Aorta (tissue), 5 donors: Measurements from ENCODE around the gene SH2D3C. TPM values are rescaled to one million over a fixed set of nuclear protein-coding genes. Genes with fewer than 3 reads are reported as not detected.

Source experiments
- ATAC-seq: fragments of 200-7000 bp; cut with Tn5 transposase; one replicate; pipeline ENCODE4 v1.9.1; 2022; ENCODE audit warnings: moderate library complexity; ENCODE audit not compliant: low FRiP score
- DNase-seq, 2 donors: peaks; one replicate each; pipeline ENCODE4 v3.0.0-alpha.2; 2020
- H3K27ac ChIP-seq, 2 donors: one replicate each; pipeline ENCODE4 v1.5.1; 2013; ENCODE audit warnings: low read length in 2 of 2, mild to moderate bottlenecking in 2 of 2, moderate library complexity in 2 of 2, control low read depth in 1 of 2, inconsistent platforms in 1 of 2, low read depth in 1 of 2
- H3K27me3 ChIP-seq, 2 donors: one replicate each; pipeline ENCODE4 v1.6.1; 2013; ENCODE audit warnings: control low read depth in 1 of 2, low read length in 1 of 2, mild to moderate bottlenecking in 1 of 2, moderate library complexity in 1 of 2; ENCODE audit not compliant: insufficient read depth in 2 of 2, control insufficient read depth in 1 of 2
- H3K36me3 ChIP-seq, 2 donors: one replicate each; pipeline ENCODE4 v1.6.1; 2013; ENCODE audit warnings: control low read depth in 1 of 2, low read length in 1 of 2, mild to moderate bottlenecking in 1 of 2; ENCODE audit not compliant: insufficient read depth in 2 of 2, control insufficient read depth in 1 of 2
- H3K4me1 ChIP-seq, 2 donors: one replicate each; pipeline ENCODE4 v1.6.1; 2013; ENCODE audit warnings: low read length in 2 of 2, control low read depth in 1 of 2, mild to moderate bottlenecking in 1 of 2, moderate library complexity in 1 of 2; ENCODE audit not compliant: insufficient read depth in 2 of 2, control insufficient read depth in 1 of 2
- H3K4me3 ChIP-seq, 2 donors: one replicate each; pipeline ENCODE4 v1.5.1; 2013; ENCODE audit warnings: low read length in 2 of 2, control low read depth in 1 of 2, mild to moderate bottlenecking in 1 of 2
- H3K9me3 ChIP-seq: one replicate; pipeline ENCODE4 v1.6.1; 2013; ENCODE audit warnings: mild to moderate bottlenecking, low read length; ENCODE audit not compliant: control insufficient read depth
- WGBS, 2 donors: extraction: QIAGEN DNeasy Blood & Tissue Kit; methylation state at CpG; one replicate each; pipeline ENCODE4 v1.1.7; 2013; 5-methylcytosine and 5-hydroxymethylcytosine counted together
- intact Hi-C, 2 donors: fragments of 100-400 bp; cut with DNase I; formaldehyde crosslinking; loops; one replicate each; pipeline versions ENCODE4 v1.14.2 to v1.15.0; 2022
- long read RNA-seq, 2 donors: library from polyadenylated mRNA; unstranded; transcript quantifications; one replicate each; pipeline ENCODE4 v2.0.0, GENCODE V29; 2020 to 2021
- polyA plus RNA-seq, 2 donors: library from polyadenylated mRNA; stranded (reverse); fragments of 200-250 nt; gene quantifications; one replicate each; pipeline ENCODE4 v1.2.3, GENCODE V29; 2013
- total RNA-seq, 2 donors: library from RNA; stranded (reverse); fragmentation: NEBNext Ultra II Directional; extraction: Animal tissue kit (Norgen Biotek cat#: 25700); gene quantifications; one replicate each; pipeline ENCODE4 v1.2.1, GENCODE V29; 2021
- donor health status: healthy with polysubstance abuse.
- donor health status: Bipolar disorder and iron deficiency.
- donor health status: DM: no; HTN: no; CAD: no.
- donor health status: DM: no; HTN: no; CAD: no.
- donor health status: DM: yes; HTN: yes; CAD: no.

The SH2D3C gene
- total RNA-seq: 10 to 100 TPM; 19.7 to 34.8 TPM
- 1 to 10 TPM in 1 of 2 donors, under 1 TPM in 1; 0.13 to 2.0 TPM for polyA plus RNA-seq
- long read RNA-seq, donor 1, transcript SH2D3C-206 (11 exons, 2,794 nt): minor isoform, 10 of 159 reads
- long read RNA-seq, donor 1, transcript SH2D3C-203 (11 exons, 2,750 nt): major isoform, 51 of 159 reads
- long read RNA-seq, donor 1, partial matches to known transcripts: 63 of 159 reads
- long read RNA-seq, donor 1, other reads (novel, unspliced or antisense): 34 of 159 reads
- long read RNA-seq, donor 2, transcript SH2D3C-206 (11 exons, 2,794 nt): minor isoform, 5 of 49 reads
- long read RNA-seq, donor 2, transcript SH2D3C-203 (11 exons, 2,750 nt): major isoform, 15 of 49 reads
- long read RNA-seq, donor 2, partial matches to known transcripts: 14 of 49 reads
- long read RNA-seq, donor 2, other reads (novel, unspliced or antisense): 12 of 49 reads

- Histone ChIP-seq H3K27me3 (no peaks in the 10 kb centered on the region), H3K4me1 (no peaks in the 10 kb centered on the region), H3K27ac (no peak within 1 kb of the TSS), H3K9me3 (no peaks in the 10 kb centered on the region), H3K36me3 (no peaks in the 10 kb centered on the region), H3K4me3 (no peak within 1 kb of the TSS)
- DNase-seq (no peak), ATAC-seq (peak; percentile 50)
- intact Hi-C loops: no loop called here
- 65 to 67% methylated on average over 13 of the region's 13 CpGs for WGBS, 2 donors
These were observed at the start of gene SH2D3C for GRCh38 chr9:127778280-127779135. TSS of gene SH2D3C (minus strand) at chr9:127778666. CDS start at chr9:127778627, 39 bp downstream.

- intact Hi-C loops: loop anchor here (5.0 kb wide), 2 partner anchors 36 to 46 kb away; no protein-coding TSS in a partner anchor
- H3K36me3 ChIP-seq: peaks cover 0 to 2% of the 10 kb centered on the region in 2 donors
- H3K27ac ChIP-seq: no peak overlapping the region
- H3K27me3 ChIP-seq: no peaks in the 10 kb centered on the region
- no peak for ATAC-seq
- no peaks in the 10 kb centered on the region for H3K4me1 ChIP-seq
- H3K9me3 ChIP-seq: no peaks in the 10 kb centered on the region
- DNase-seq: no peak
- WGBS, 2 donors: 61% methylated on average over 7 of the region's 7 CpGs
- no peak overlapping the region for H3K4me3 ChIP-seq
These were observed 47.9 kb upstream of the SH2D3C start for GRCh38 chr9:127826253-127826913.

GRCh38 chr9:127825319-127826051, 47.0 kb upstream of the SH2D3C start:
- ATAC-seq: no peak
- Histone ChIP-seq H3K4me3 (no peak overlapping the region), H3K4me1 (no peaks in the 10 kb centered on the region), H3K27me3 (no peaks in the 10 kb centered on the region), H3K9me3 (no peaks in the 10 kb centered on the region), H3K36me3 (peaks cover 0 to 2% of the 10 kb centered on the region in 2 donors), H3K27ac (no peak overlapping the region)
- DNase-seq: no peak
- intact Hi-C loops: loop anchor here (1.0 to 5.0 kb wide), 3 partner anchors 17 to 47 kb away; no protein-coding TSS in a partner anchor
- WGBS, 2 donors: 64 to 68% methylated on average over 31 to 42 of the region's 42 CpGs

DNA sequence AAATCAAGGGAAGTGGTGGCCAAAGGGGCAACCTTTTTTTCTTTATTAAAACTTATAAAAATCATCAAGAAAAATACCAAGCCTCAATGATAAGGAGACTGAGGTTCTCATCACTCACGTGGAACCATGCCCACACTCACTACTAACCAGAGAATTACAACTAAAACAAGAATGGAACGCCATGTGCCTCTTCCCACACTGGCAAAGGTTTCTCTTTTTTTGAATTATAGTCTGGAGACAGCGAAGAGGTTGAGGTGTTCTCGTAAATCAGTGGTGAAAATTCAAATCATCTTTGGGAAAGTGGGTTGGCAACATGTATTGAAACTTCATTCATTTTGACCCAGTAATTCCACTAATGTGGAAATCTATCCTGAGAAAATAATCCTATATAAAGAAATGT, 43.6 kb upstream of the SH2D3C start:
- intact Hi-C loops: no loop called here
- no peak overlapping the region for H3K27ac ChIP-seq
- no peak for ATAC-seq

DNA sequence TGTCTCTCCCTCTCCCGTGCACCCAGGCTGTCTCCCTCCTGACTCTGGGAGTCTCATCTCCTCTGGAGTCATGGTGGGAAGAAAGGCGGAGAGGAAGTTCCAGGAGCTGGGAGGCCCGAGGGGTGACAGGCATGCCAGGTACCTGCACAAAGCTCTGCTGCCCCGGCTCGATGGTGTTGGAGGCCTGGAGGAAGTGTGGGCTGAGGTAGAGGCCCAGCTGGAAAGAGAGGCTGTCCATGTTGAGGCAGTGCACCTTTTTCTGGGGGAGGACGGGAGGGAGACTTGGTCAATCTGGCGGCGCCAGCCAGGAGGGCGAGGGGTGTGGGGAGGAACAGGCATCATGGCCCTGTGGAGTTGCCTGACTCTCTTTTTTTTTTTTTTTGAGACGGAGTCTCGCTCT, 40.1 kb upstream of the SH2D3C start:
- no peaks in the 10 kb centered on the region for H3K4me1 ChIP-seq
- intact Hi-C loops: no loop called here
- no peak overlapping the region for H3K4me3 ChIP-seq
- 91 to 93% methylated on average over 5 to 11 of the region's 11 CpGs for WGBS, 2 donors
- H3K36me3 ChIP-seq: peaks cover 0 to 11% of the 10 kb centered on the region in 2 donors
- H3K27ac ChIP-seq: no peak overlapping the region
- H3K9me3 ChIP-seq: no peaks in the 10 kb centered on the region
- ATAC-seq (no peak), DNase-seq (no peak)
- H3K27me3 ChIP-seq: no peaks in the 10 kb centered on the region

More for the DNA sequence above, 43.6 kb upstream of the SH2D3C start:
- Histone ChIP-seq H3K4me3 (no peak overlapping the region), H3K36me3 (peaks cover 0 to 6% of the 10 kb centered on the region in 2 donors), H3K4me1 (no peaks in the 10 kb centered on the region), H3K9me3 (no peaks in the 10 kb centered on the region), H3K27me3 (no peaks in the 10 kb centered on the region)
- no peak for DNase-seq
- WGBS, 2 donors: 29 to 33% methylated on average over 4 of the region's 4 CpGs

GRCh38 chr9:127817881-127818434, 39.5 kb upstream of the SH2D3C start:
- H3K27me3 ChIP-seq: no peaks in the 10 kb centered on the region
- no peak overlapping the region for H3K27ac ChIP-seq
- no peak for ATAC-seq
- WGBS, 2 donors: 78 to 81% methylated on average over 17 of the region's 17 CpGs
- intact Hi-C loops: no loop called here
- no peaks in the 10 kb centered on the region for H3K9me3 ChIP-seq
- no peak for DNase-seq
- H3K4me1 ChIP-seq: no peaks in the 10 kb centered on the region
- no peak overlapping the region for H3K4me3 ChIP-seq
- H3K36me3 ChIP-seq: peaks cover 0 to 11% of the 10 kb centered on the region in 2 donors

GRCh38 chr9:127816728-127817127, 38.3 kb upstream of the SH2D3C start:
- ATAC-seq (no peak), DNase-seq (no peak)
- intact Hi-C loops: no loop called here
- WGBS, 2 donors: 79 to 87% methylated on average over 5 to 8 of the region's 8 CpGs
- Histone ChIP-seq H3K27me3 (no peaks in the 10 kb centered on the region), H3K9me3 (no peaks in the 10 kb centered on the region), H3K4me3 (no peak overlapping the region), H3K27ac (no peak overlapping the region), H3K4me1 (no peaks in the 10 kb centered on the region), H3K36me3 (peaks cover 0 to 12% of the 10 kb centered on the region in 2 donors)

GRCh38 chr9:127816362-127816725, 37.9 kb upstream of the SH2D3C start:
- Histone ChIP-seq H3K4me3 (no peak overlapping the region), H3K36me3 (peaks cover 0 to 12% of the 10 kb centered on the region in 2 donors), H3K27ac (no peak overlapping the region), H3K4me1 (no peaks in the 10 kb centered on the region), H3K27me3 (no peaks in the 10 kb centered on the region), H3K9me3 (no peaks in the 10 kb centered on the region)
- ATAC-seq (peak; percentile 4), DNase-seq (no peak)
- 30 to 31% methylated on average over 3 of the region's 3 CpGs for WGBS, 2 donors
- intact Hi-C loops: no loop called here
